Ramos (cell line): ENCODE measurements around the gene THBS4.

Experiments
- in situ Hi-C: fragments of 300-500 bp; cut with MboI; formaldehyde crosslinking; loops from one replicate; pipeline ENCODE4 v1.14.3; 2022; ENCODE audit warnings: low sequenced_read_pairs; ENCODE audit not compliant: unreplicated experiment

The THBS4 gene

GRCh38 chr5:80042330-80042729 lies 7.2 kb downstream of the THBS4 start:
- in situ Hi-C loops = no loop called here

- in situ Hi-C loops = no loop called here
Measured at GRCh38 chr5:80043187-80043586, 8.0 kb downstream of the THBS4 start.

- in situ Hi-C loops = no loop called here
Measured at GRCh38 chr5:80048084-80048780, 13.1 kb downstream of the THBS4 start.

- in situ Hi-C loops = no loop called here
Measured at GRCh38 chr5:80052464-80052863, 17.3 kb downstream of the THBS4 start.

GRCh38 chr5:80054682-80055081 lies 19.5 kb downstream of the THBS4 start:
- in situ Hi-C loops = no loop called here

- in situ Hi-C loops = no loop called here
Measured at GRCh38 chr5:80055491-80056170, 20.5 kb downstream of the THBS4 start.

GRCh38 chr5:80057099-80057498 lies 22.0 kb downstream of the THBS4 start:
- in situ Hi-C loops = no loop called here

- in situ Hi-C loops = no loop called here
Measured at GRCh38 chr5:80057921-80058320, 22.8 kb downstream of the THBS4 start.

- in situ Hi-C loops = no loop called here
Measured at GRCh38 chr5:80059354-80059980, 24.3 kb downstream of the THBS4 start.

GRCh38 chr5:80060966-80061365 lies 25.8 kb downstream of the THBS4 start:
- in situ Hi-C loops = no loop called here

GRCh38 chr5:80061547-80061946 lies 26.4 kb downstream of the THBS4 start:
- in situ Hi-C loops = no loop called here

GRCh38 chr5:80064124-80064523 lies 29.0 kb downstream of the THBS4 start:
- in situ Hi-C loops = no loop called here

GRCh38 chr5:80067016-80067415 lies 31.9 kb downstream of the THBS4 start:
- in situ Hi-C loops = no loop called here

GRCh38 chr5:80067531-80068245 lies 32.5 kb downstream of the THBS4 start:
- in situ Hi-C loops = no loop called here

- in situ Hi-C loops = no loop called here
Measured at GRCh38 chr5:80068246-80068636, 33.1 kb downstream of the THBS4 start.

- in situ Hi-C loops = no loop called here
Measured at GRCh38 chr5:80068775-80069174, 33.6 kb downstream of the THBS4 start.

GRCh38 chr5:80069251-80069800 lies 34.2 kb downstream of the THBS4 start:
- in situ Hi-C loops = no loop called here

- in situ Hi-C loops = no loop called here
Measured at GRCh38 chr5:80069918-80070318, 34.8 kb downstream of the THBS4 start.

- in situ Hi-C loops = no loop called here
Measured at GRCh38 chr5:80070338-80071056, 35.3 kb downstream of the THBS4 start.

- in situ Hi-C loops = no loop called here
Measured at GRCh38 chr5:80071510-80072021, 36.4 kb downstream of the THBS4 start.
